GM12874 (cell line): ENCODE data around the gene PHF8.

Experiments used
- CTCF ChIP-seq: IDR thresholded peaks from 2 replicates; pipeline ENCODE4 v1.5.1; 2011; ENCODE audit warnings: low read depth, mild to moderate bottlenecking, control low read depth, low read length, moderate library complexity; ENCODE audit not compliant: insufficient read depth

PHF8 gene

DNA sequence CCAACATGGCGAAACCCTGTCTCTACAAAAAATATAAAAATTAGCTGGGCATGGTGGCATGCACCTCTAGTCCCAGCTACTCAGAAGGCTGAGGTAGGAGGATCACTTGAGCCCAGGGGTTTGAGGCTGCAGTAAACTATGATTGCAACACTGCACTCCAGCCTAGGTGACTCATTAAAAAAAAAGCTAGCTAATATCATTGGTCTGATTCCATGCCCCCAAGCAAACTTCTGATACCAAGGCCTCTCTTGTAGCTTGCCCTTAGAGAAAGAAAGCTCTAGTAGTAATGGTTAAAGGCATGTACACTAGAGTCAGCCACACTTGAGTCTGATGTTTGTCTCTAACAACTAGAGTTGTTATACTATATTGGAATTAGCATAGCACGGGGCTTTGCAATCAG is 32.6 kb upstream of the PHF8 start:
- no peak for TF ChIP-seq CTCF

GRCh38 chrX:54074826-54075225 is 30.6 kb upstream of the PHF8 start:
- TF ChIP-seq CTCF: no peak

DNA sequence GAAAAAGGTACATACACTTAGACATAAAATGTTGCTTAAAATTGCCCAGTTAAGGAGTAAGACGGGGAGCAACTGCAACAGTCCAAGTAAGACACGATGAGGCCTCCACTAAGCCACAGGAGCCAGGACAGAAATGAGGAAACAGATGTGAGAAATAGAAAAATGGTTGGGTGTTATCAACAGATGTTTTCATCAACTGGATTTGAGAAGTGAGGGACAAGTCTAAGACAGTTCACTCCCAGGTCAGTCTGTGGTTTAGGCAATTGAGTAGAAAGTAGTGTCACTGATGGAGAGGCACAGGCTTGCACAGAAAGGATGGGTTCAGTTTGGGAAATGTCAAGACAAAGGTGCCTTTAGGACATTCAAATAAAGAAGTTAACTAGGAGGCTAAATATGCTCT is 23.5 kb upstream of the PHF8 start:
- no peak for TF ChIP-seq CTCF

DNA sequence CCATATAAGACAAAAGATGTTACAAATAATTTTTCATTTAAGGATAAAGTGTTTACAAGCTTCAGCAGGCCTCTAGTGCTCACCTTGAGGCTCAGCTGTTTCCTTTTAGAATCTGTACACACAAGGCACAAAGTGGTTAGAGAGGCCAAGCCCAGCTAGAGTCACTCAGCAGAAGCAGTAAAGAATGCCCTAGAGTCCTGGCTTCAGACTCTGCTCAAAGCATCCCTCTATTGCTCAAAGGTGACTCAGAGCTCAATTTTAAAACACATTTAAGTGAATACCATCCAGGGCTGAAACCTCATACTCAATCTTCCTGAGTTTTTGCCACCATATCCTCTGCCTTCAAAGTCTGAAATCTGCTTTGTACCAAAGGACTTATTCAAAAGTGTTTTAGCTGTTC is 22.6 kb upstream of the PHF8 start:
- TF ChIP-seq CTCF: no peak

GRCh38 chrX:54064564-54064963 is 20.3 kb upstream of the PHF8 start:
- no peak for TF ChIP-seq CTCF

DNA sequence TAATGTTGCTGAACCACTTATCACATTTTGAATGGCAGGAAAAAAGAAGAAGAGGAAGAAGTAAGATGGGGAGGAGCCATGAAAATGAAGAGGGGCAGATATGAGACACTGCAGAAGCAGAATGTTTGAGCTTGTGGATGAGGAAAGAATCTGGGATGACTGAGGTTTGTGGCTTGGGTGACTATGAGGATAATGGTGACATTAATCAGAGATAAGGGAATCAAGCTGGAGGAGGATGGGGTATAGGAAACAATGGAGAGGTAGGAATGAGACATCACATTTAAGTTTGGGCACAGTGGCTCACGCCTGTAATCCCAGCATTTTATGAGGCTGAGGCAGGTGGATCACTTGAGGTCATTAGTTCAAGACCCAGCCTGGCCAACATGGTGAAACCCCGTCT is 19.1 kb upstream of the PHF8 start:
- no peak for TF ChIP-seq CTCF

GRCh38 chrX:54049801-54050200 is 5.5 kb upstream of the PHF8 start:
- no peak for TF ChIP-seq CTCF

DNA sequence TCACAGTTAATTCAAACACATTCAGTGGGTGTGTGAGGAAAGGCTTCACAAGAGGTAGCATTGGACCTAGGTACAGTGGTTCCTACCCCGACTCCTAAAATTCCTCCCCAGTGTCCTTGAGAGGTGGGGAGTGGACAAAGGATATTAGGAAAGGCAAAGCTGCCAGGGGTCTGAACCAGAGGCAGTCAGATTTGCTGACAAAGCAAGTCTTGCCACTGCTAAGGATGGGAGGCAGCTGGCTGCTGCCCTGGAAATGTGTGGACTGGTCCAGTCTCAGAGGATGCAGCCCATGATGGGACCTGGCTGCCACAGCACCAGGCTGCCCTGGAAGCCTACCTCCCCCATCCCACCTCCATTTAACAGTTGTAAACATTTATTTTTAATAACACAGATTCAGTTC is 4.1 kb upstream of the PHF8 start:
- TF ChIP-seq CTCF: no peak
